Measurements from ENCODE around the gene TUBA1B. TPM values are rescaled to one million over a fixed set of nuclear protein-coding genes. Genes with fewer than 3 reads are reported as not detected.

The TUBA1B gene
- total and polyA plus RNA-seq, 2 of the 13 experiments (the other 11 are each of a cell fraction or from before 2014, with no cell fraction given): 1,275 to 1,353 TPM

DNA sequence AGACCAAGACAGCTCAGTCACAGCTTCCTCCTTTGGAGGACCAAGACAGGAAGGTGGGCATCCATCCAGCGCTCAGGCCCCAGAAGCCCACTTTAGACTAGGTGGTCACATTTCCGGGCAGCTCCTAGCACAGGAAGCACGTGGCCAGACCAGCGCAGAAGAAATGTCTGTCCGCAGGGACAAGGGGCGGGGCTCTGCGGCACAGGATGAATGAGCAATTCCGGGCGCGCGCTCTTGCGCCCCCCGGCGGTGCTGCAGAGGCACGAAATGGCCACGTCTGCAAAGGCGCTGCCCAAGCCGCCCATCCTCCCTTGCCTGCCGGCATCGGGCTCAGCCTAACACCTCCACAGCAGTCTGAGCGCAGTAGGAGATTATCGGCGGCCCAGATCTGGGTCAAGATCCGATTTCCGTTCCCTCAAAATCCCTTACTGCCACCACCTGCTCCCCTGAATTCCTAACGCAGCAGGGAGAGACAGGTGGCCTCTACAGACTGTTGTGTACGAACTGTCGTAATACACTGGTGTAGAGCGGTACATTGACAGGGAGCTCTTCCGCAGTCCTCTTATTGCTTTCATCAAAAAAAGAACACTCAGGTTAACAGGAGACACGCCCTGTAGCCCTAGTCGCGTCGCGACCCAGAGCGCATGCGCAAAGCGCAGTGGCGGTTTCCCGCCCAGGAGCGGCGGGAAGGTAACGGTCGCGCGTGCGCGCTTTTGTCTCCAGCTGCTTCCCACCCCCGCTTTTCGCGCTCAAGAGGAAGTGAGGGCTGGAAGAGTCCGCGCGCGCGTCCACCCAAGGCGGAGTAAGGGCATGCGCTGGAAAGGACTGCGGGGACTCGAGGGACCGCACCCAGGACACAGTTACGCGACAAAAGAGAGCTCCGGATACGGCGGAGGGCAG lies 794 bp downstream of the TUBA1B start (continued):
- TF ChIP-seq, protein P1, sequence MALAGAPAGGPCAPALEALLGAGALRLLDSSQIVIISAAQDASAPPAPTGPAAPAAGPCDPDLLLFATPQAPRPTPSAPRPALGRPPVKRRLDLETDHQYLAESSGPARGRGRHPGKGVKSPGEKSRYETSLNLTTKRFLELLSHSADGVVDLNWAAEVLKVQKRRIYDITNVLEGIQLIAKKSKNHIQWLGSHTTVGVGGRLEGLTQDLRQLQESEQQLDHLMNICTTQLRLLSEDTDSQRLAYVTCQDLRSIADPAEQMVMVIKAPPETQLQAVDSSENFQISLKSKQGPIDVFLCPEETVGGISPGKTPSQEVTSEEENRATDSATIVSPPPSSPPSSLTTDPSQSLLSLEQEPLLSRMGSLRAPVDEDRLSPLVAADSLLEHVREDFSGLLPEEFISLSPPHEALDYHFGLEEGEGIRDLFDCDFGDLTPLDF (CRISPR knock-in tag; IDR thresholded peaks at IDR 0.05): peak; percentile 100
- TF ChIP-seq SNAPC4 (CRISPR knock-in tag; IDR thresholded peaks at IDR 0.05) (peak; percentile 93), EEA1 (CRISPR knock-in tag; IDR thresholded peaks at IDR 0.05; ENCODE audit: borderline replicate concordance) (peak; percentile 93; the same call in 1 of the 2 replicates), ZNF816 (CRISPR knock-in tag; IDR thresholded peaks at IDR 0.05; ENCODE audit: borderline replicate concordance) (peak; percentile 79), ZNF326 (CRISPR knock-in tag; IDR thresholded peaks at IDR 0.05; ENCODE audit: borderline replicate concordance) (peak; percentile 52), BRD4 (CRISPR knock-in tag; IDR thresholded peaks at IDR 0.05) (no peak), NCOA5 (CRISPR knock-in tag; IDR thresholded peaks at IDR 0.05) (no peak), ZNF30 (CRISPR knock-in tag; IDR thresholded peaks at IDR 0.05) (peak; percentile 83; the same call in 1 of the 2 replicates), FIP1L1 (IDR thresholded peaks at IDR 0.05; ENCODE audit: borderline replicate concordance, insufficient read depth, low read depth, low read length) (0 out of 2 replicates have a peak, but pooled peaks have one; percentile 58), MTF2 (CRISPR knock-in tag; IDR thresholded peaks at IDR 0.05; ENCODE audit: borderline replicate concordance) (no peak), KDM2A (CRISPR knock-in tag; IDR thresholded peaks at IDR 0.05; ENCODE audit: borderline replicate concordance, low read depth) (peak; percentile 44), SMAD1 (CRISPR knock-in tag; IDR thresholded peaks at IDR 0.05; ENCODE audit: borderline replicate concordance, low read depth) (peak; percentile 66; the same call in 1 of the 2 replicates), ZNF441 (CRISPR knock-in tag; IDR thresholded peaks at IDR 0.05; ENCODE audit: borderline replicate concordance) (0 out of 2 replicates have a peak, but pooled peaks have one; percentile 16), ARNT2 (CRISPR knock-in tag; IDR thresholded peaks at IDR 0.05; ENCODE audit: low read depth) (peak; percentile 92), ZNF839 (CRISPR knock-in tag; IDR thresholded peaks at IDR 0.05; ENCODE audit: borderline replicate concordance) (no peak), GZF1 (CRISPR knock-in tag; IDR thresholded peaks at IDR 0.05) (peak; percentile 52; the same call in 1 of the 2 replicates), MZF1 (CRISPR knock-in tag; IDR thresholded peaks at IDR 0.05; ENCODE audit: borderline replicate concordance) (peak; percentile 5; the same call in 1 of the 2 replicates), CREB1 (IDR thresholded peaks at IDR 0.05) (no peak; the same call in 1 of the 2 replicates), CREB1 (CRISPR knock-in tag; IDR thresholded peaks at IDR 0.05) (0 out of 2 replicates have a peak, but pooled peaks have one; percentile 39), ZNF362 (CRISPR knock-in tag; IDR thresholded peaks at IDR 0.05; ENCODE audit: borderline replicate concordance) (no peak), ZC3H4 (CRISPR knock-in tag; IDR thresholded peaks at IDR 0.05; ENCODE audit: borderline replicate concordance) (peak; percentile 90; the same call in 1 of the 2 replicates)
